Measurements from ENCODE around the gene SNX27. TPM values are rescaled to one million over a fixed set of nuclear protein-coding genes. Genes with fewer than 3 reads are reported as not detected.
"Not testable (repeated sequence)": the region's sequence is repeated elsewhere in the genome, so short reads cannot be mapped to it uniquely, and the experiment has no call there.

The SNX27 gene
- polyA plus RNA-seq (2013, experiment 1 of 2; ENCODE audit: insufficient read length) = 12.9 TPM
- polyA plus RNA-seq (2013, experiment 2 of 2; ENCODE audit: insufficient read length) = 13.6 TPM

- DNase-seq = peak; percentile 95
Measured at GRCh38 chr1:151611832-151612500, at the start of gene SNX27. SNX27 (plus strand) TSS chr1:151612050; CDS start chr1:151612202, 152 bp downstream.

GRCh38 chr1:151562661-151563060 lies 49.2 kb upstream of the SNX27 start:
- no peak for DNase-seq

GRCh38 chr1:151563376-151563775 lies 48.5 kb upstream of the SNX27 start:
- DNase-seq = no peak

GRCh38 chr1:151565502-151566189 lies 46.2 kb upstream of the SNX27 start:
- DNase-seq = no peak

- DNase-seq = no peak
Measured at GRCh38 chr1:151568626-151569088, 43.2 kb upstream of the SNX27 start.

- no peak for DNase-seq
Measured at GRCh38 chr1:151570819-151571218, 41.0 kb upstream of the SNX27 start.

GRCh38 chr1:151574575-151575529 lies 37.0 kb upstream of the SNX27 start:
- DNase-seq = peak; percentile 86

GRCh38 chr1:151577173-151577572 lies 34.7 kb upstream of the SNX27 start:
- no peak for DNase-seq

GRCh38 chr1:151578941-151579340 lies 32.9 kb upstream of the SNX27 start:
- no peak for DNase-seq

GRCh38 chr1:151579436-151580225 lies 32.2 kb upstream of the SNX27 start:
- DNase-seq = no peak

GRCh38 chr1:151581451-151581850 lies 30.4 kb upstream of the SNX27 start:
- no peak for DNase-seq

GRCh38 chr1:151581921-151582320 lies 29.9 kb upstream of the SNX27 start:
- no peak for DNase-seq

- no peak for DNase-seq
Measured at GRCh38 chr1:151583796-151584195, 28.1 kb upstream of the SNX27 start.

- no peak for DNase-seq
Measured at GRCh38 chr1:151584278-151584677, 27.6 kb upstream of the SNX27 start.

GRCh38 chr1:151584780-151585179 lies 27.1 kb upstream of the SNX27 start:
- DNase-seq = no peak

GRCh38 chr1:151585622-151586021 lies 26.2 kb upstream of the SNX27 start:
- no peak for DNase-seq

GRCh38 chr1:151590961-151591360 lies 20.9 kb upstream of the SNX27 start:
- no peak for DNase-seq

- no peak for DNase-seq
Measured at GRCh38 chr1:151593730-151594129, 18.1 kb upstream of the SNX27 start.

GRCh38 chr1:151594143-151594625 lies 17.7 kb upstream of the SNX27 start:
- peak; percentile 35 for DNase-seq

GRCh38 chr1:151596166-151596953 lies 15.5 kb upstream of the SNX27 start:
- peak; percentile 53 for DNase-seq

GRCh38 chr1:151602550-151602949 lies 9.3 kb upstream of the SNX27 start:
- DNase-seq = not testable (repeated sequence)
